RWPE1 (cell line): Measurements from ENCODE around the gene UBE2H.

Experiments
- CTCF ChIA-PET: fragments of 350-600 bp; sonication (Branson Sonifier 250); formaldehyde crosslinking; extraction: SDS; loops from one replicate; lab custom pipeline; 2021; lab: Yijun Ruan, JAX
- POLR2A ChIA-PET: fragments of 400-600 bp; formaldehyde crosslinking; extraction: SDS; loops from one replicate; lab custom pipeline; 2020; ENCODE audit warnings: antibody characterized with exemption; ENCODE audit not compliant: low non-redundant PET; lab: Yijun Ruan, JAX
- DNase-seq: peaks from one replicate; pipeline ENCODE4 v3.0.0; 2012; ENCODE audit warnings: low spot score
- H3K27ac ChIP-seq: fragments of 450-650 bp; 2 replicates; pipeline ENCODE4 v1.5.1; 2017
- TF ChIP-seq, protein P1 (sequence below): fragments of 450-650 bp; conservative IDR thresholded peaks from 2 replicates; pipeline ENCODE4 v1.5.1; 2017; ENCODE audit warnings: low read depth, mild to moderate bottlenecking

UBE2H gene

GRCh38 chr7:129950933-129951225 is 1.9 kb downstream of the UBE2H start:
- ChIA-PET POLR2A (interaction anchor here (0.6 kb wide), 1 partner anchor 58 kb away, joined by 3 read pairs; no protein-coding TSS in a partner anchor), CTCF (interaction anchor here (0.6 to 1.0 kb wide), 2 partner anchors 56 to 125 kb away, joined by 3 to 4 read pairs; no protein-coding TSS in a partner anchor)
- no peak for DNase-seq
- no peak overlapping the region; the same call in 1 of the 2 replicates for H3K27ac ChIP-seq
- TF ChIP-seq, protein P1, sequence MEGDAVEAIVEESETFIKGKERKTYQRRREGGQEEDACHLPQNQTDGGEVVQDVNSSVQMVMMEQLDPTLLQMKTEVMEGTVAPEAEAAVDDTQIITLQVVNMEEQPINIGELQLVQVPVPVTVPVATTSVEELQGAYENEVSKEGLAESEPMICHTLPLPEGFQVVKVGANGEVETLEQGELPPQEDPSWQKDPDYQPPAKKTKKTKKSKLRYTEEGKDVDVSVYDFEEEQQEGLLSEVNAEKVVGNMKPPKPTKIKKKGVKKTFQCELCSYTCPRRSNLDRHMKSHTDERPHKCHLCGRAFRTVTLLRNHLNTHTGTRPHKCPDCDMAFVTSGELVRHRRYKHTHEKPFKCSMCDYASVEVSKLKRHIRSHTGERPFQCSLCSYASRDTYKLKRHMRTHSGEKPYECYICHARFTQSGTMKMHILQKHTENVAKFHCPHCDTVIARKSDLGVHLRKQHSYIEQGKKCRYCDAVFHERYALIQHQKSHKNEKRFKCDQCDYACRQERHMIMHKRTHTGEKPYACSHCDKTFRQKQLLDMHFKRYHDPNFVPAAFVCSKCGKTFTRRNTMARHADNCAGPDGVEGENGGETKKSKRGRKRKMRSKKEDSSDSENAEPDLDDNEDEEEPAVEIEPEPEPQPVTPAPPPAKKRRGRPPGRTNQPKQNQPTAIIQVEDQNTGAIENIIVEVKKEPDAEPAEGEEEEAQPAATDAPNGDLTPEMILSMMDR: no peak

DNA sequence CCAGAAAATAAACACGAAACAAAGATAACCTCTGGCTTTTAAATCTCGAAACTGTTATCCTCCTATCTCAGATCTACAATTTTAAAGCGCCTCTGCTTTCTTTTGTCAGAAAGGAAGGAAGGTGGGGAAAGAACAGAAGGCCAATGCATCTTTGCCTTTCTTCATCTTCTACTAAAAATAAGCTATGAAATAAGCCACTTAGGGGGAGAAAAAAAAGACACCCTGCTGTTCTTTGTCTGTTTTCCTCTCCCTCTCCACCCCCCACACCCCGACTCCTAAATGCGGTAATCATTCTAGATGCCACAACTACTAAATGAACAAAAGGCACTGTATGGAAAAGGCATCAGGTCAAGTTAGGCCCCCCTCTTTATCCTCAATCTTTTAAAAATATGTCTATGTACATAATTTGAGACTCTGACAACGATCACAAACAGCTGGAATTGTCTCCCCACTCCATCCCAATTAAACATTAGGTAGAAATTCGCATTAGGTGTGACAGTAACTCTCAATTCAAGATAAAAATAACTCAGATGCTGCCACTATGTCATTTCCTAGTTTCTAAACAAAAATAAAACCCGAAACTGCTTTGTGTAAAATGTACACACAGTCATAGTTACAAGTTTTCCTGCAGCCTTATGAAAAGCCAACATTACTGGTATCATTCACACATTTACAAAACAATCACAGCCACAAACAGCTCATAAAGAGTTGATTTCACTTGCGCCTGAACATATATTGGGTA is 2.4 kb downstream of the UBE2H start:
- ChIA-PET POLR2A (interaction anchor here (0.6 kb wide), 1 partner anchor 59 kb away, joined by 3 read pairs; no protein-coding TSS in a partner anchor), CTCF (interaction anchor here (0.6 kb wide), 1 partner anchor 57 kb away, joined by 4 read pairs; no protein-coding TSS in a partner anchor)
- H3K27ac ChIP-seq: no peak overlapping the region; the same call in 1 of the 2 replicates
- TF ChIP-seq, protein P1: no peak
- DNase-seq: no peak

GRCh38 chr7:129949292-129950133 is 3.2 kb downstream of the UBE2H start:
- POLR2A ChIA-PET: interaction anchor here (0.6 kb wide), 2 partner anchors 60 to 396 kb away, joined by 3 read pairs; no protein-coding TSS in a partner anchor
- peak; percentile 76 for DNase-seq
- TF ChIP-seq, protein P1: no peak

GRCh38 chr7:129948877-129949291 is 3.9 kb downstream of the UBE2H start:
- peak overlapping the region; percentile 94 for H3K27ac ChIP-seq
- TF ChIP-seq, protein P1: no peak
- ChIA-PET CTCF (interaction anchor here (1.0 kb wide), 1 partner anchor 60 kb away, joined by 4 read pairs; no protein-coding TSS in a partner anchor), POLR2A (interaction anchor here (0.6 kb wide), 2 partner anchors 61 to 396 kb away, joined by 3 read pairs; no protein-coding TSS in a partner anchor)
- peak; percentile 81 for DNase-seq

More at GRCh38 chr7:129949292-129950133, 3.2 kb downstream of the UBE2H start:
- peak overlapping the region; percentile 94 for H3K27ac ChIP-seq
- CTCF ChIA-PET: interaction anchor here (1.0 kb wide), 1 partner anchor 60 kb away, joined by 4 read pairs; no protein-coding TSS in a partner anchor

DNA sequence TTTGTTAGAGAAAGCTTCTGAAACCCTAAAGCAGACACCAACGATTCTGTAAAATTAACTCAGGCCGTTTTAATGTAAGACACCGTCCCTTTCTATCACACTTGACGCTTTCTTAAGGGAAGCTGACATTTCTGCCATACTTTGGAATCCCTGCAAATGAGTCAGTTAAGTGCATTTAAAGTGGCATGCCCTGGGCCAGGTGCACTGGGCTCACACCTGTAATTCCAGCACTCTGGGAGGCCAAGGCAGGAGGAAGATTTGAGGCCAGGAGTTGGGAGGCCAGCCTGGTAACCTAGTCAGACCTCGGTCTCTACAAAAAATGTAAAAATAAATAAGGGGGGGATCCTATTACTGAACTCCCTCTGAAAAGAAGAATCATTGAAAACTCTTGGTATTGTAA is 4.4 kb downstream of the UBE2H start:
- H3K27ac ChIP-seq: peak overlapping the region; percentile 94
- ChIA-PET POLR2A (no interaction called here), CTCF (no interaction called here)
- DNase-seq: no peak
- TF ChIP-seq, protein P1: no peak

DNA sequence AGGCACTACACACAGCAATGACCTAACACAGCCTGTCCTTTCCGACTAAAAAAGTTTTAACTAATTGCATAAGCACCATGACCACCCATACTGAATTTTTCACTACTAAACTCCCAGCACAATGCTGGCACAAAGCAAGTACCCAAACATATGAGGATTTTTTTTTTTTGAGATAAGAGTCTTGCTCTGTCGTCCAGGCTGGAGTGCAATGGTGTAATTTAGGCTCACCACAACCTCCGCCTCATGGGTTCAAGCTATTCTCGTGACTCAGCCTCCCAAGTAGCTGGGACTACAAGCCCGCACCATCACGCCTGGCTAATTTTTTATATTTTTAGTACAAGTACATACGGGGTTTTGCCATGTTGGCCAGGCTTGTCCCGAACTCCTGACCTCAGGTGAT is 5.1 kb downstream of the UBE2H start:
- ChIA-PET CTCF (no interaction called here), POLR2A (no interaction called here)
- TF ChIP-seq, protein P1: no peak
- peak overlapping the region; percentile 94 for H3K27ac ChIP-seq
- no peak for DNase-seq
